Measurements from ENCODE around the gene ALKBH4. TPM values are rescaled to one million over a fixed set of nuclear protein-coding genes. Genes with fewer than 3 reads are reported as not detected.
"Not testable (repeated sequence)": the region's sequence is repeated elsewhere in the genome, so short reads cannot be mapped to it uniquely, and the experiment has no call there.

ALKBH4 gene
- 16.7 TPM for total RNA-seq

GRCh38 chr7:102464577-102465280 lies at the start of gene ALKBH4, which contains the start of gene LRWD1:
Gene ALKBH4 (minus strand): TSS chr7:102464863. CDS start chr7:102464836, 27 bp downstream.
Gene LRWD1 (plus strand): TSS chr7:102464984. CDS start chr7:102465081, 97 bp downstream.
- FAIRE-seq (no peak), DNase-seq (ENCODE audit: low spot score in 2 of 2) (peak; percentile 100)

GRCh38 chr7:102512642-102513221 lies 48.1 kb upstream of the ALKBH4 start:
- not testable (repeated sequence) for FAIRE-seq; DNase-seq (ENCODE audit: low spot score in 2 of 2)

GRCh38 chr7:102511860-102512522 lies 47.3 kb upstream of the ALKBH4 start:
- not testable (repeated sequence) for FAIRE-seq; DNase-seq (ENCODE audit: low spot score in 2 of 2)

GRCh38 chr7:102510575-102510974 lies 45.9 kb upstream of the ALKBH4 start:
- not testable (repeated sequence) for FAIRE-seq; DNase-seq (ENCODE audit: low spot score in 2 of 2)

GRCh38 chr7:102507410-102508088 lies 42.9 kb upstream of the ALKBH4 start:
- not testable (repeated sequence) for DNase-seq (ENCODE audit: low spot score in 2 of 2)

GRCh38 chr7:102505298-102506185 lies 40.9 kb upstream of the ALKBH4 start:
- DNase-seq (ENCODE audit: low spot score in 2 of 2); FAIRE-seq: not testable (repeated sequence)

More at GRCh38 chr7:102507410-102508088, 42.9 kb upstream of the ALKBH4 start:
- not testable (repeated sequence) for FAIRE-seq

GRCh38 chr7:102503141-102503540 lies 38.5 kb upstream of the ALKBH4 start:
- DNase-seq (ENCODE audit: low spot score in 2 of 2); FAIRE-seq: not testable (repeated sequence)

GRCh38 chr7:102498321-102498720 lies 33.7 kb upstream of the ALKBH4 start:
- not testable (repeated sequence) for DNase-seq (ENCODE audit: low spot score in 2 of 2); FAIRE-seq

GRCh38 chr7:102497308-102497707 lies 32.6 kb upstream of the ALKBH4 start:
- DNase-seq (ENCODE audit: low spot score in 2 of 2); FAIRE-seq: not testable (repeated sequence)

- DNase-seq (ENCODE audit: low spot score in 2 of 2); FAIRE-seq: not testable (repeated sequence)
Measured at GRCh38 chr7:102496861-102497260, 32.2 kb upstream of the ALKBH4 start.

GRCh38 chr7:102494473-102495149 lies 29.9 kb upstream of the ALKBH4 start:
- not testable (repeated sequence) for DNase-seq (ENCODE audit: low spot score in 2 of 2); FAIRE-seq

- DNase-seq (ENCODE audit: low spot score in 2 of 2), result not testable (repeated sequence)
Measured at GRCh38 chr7:102494026-102494425, 29.4 kb upstream of the ALKBH4 start.

GRCh38 chr7:102493220-102493935 lies 28.7 kb upstream of the ALKBH4 start:
- DNase-seq (ENCODE audit: low spot score in 2 of 2); FAIRE-seq: not testable (repeated sequence)

More at GRCh38 chr7:102494026-102494425, 29.4 kb upstream of the ALKBH4 start:
- FAIRE-seq, result not testable (repeated sequence)

- not testable (repeated sequence) for FAIRE-seq; DNase-seq (ENCODE audit: low spot score in 2 of 2)
Measured at GRCh38 chr7:102490529-102491075, 25.9 kb upstream of the ALKBH4 start.

GRCh38 chr7:102484317-102484716 lies 19.7 kb upstream of the ALKBH4 start:
- DNase-seq (ENCODE audit: low spot score in 2 of 2); FAIRE-seq: not testable (repeated sequence)

GRCh38 chr7:102481962-102482361 lies 17.3 kb upstream of the ALKBH4 start:
- not testable (repeated sequence) for DNase-seq (ENCODE audit: low spot score in 2 of 2); FAIRE-seq

- not testable (repeated sequence) for DNase-seq (ENCODE audit: low spot score in 2 of 2); FAIRE-seq
Measured at GRCh38 chr7:102479982-102480637, 15.4 kb upstream of the ALKBH4 start.

All from frontal cortex (tissue), 4 donors.